Skeletal muscle cell (primary cell): ENCODE measurements around the gene PF4V1.
A peak's percentile ranks its signal among the peaks of the same experiment; 100 is the strongest.

Source experiments
- DNase-seq: peaks from one replicate; pipeline ENCODE4 v3.0.0-alpha.2; 2010; ENCODE audit warnings: low read depth
- H3K4me3 ChIP-seq: 2 replicates; pipeline ENCODE4 v1.5.1; 2011; ENCODE audit warnings: low read depth, mild to moderate bottlenecking, control low read depth, low read length, moderate library complexity

PF4V1 gene

GRCh38 chr4:73868206-73869129 is 15.4 kb downstream of the PF4V1 start:
- DNase-seq, result no peak
- peak overlapping the region; percentile 62 for H3K4me3 ChIP-seq

GRCh38 chr4:73869130-73870055 is 16.3 kb downstream of the PF4V1 start, which contains the start of gene CXCL1:
CXCL1 (plus strand) TSS chr4:73869393; CDS start chr4:73869471, 78 bp downstream.
- no peak for DNase-seq
- H3K4me3 ChIP-seq, result peak within 1 kb of the TSS; percentile 62

- H3K4me3 ChIP-seq, result peak overlapping the region; percentile 62
- DNase-seq, result no peak
Measured at GRCh38 chr4:73870260-73870659, 17.2 kb downstream of the PF4V1 start.

GRCh38 chr4:73870768-73871167 is 17.7 kb downstream of the PF4V1 start:
- no peak for DNase-seq
- no peak overlapping the region for H3K4me3 ChIP-seq

GRCh38 chr4:73871511-73872310 is 18.6 kb downstream of the PF4V1 start:
- DNase-seq, result no peak

GRCh38 chr4:73872316-73873108 is 19.4 kb downstream of the PF4V1 start:
- DNase-seq, result no peak
- no peak overlapping the region for H3K4me3 ChIP-seq

More at GRCh38 chr4:73871511-73872310, 18.6 kb downstream of the PF4V1 start:
- H3K4me3 ChIP-seq, result no peak overlapping the region

GRCh38 chr4:73874386-73874785 is 21.3 kb downstream of the PF4V1 start:
- no peak overlapping the region for H3K4me3 ChIP-seq
- DNase-seq, result no peak

- no peak for DNase-seq
- H3K4me3 ChIP-seq, result no peak overlapping the region
Measured at GRCh38 chr4:73875401-73875800, 22.3 kb downstream of the PF4V1 start.

GRCh38 chr4:73883306-73883705 is 30.2 kb downstream of the PF4V1 start:
- DNase-seq, result peak; percentile 74
- no peak overlapping the region for H3K4me3 ChIP-seq

- DNase-seq, result no peak
- H3K4me3 ChIP-seq, result no peak overlapping the region
Measured at GRCh38 chr4:73885574-73886267, 32.6 kb downstream of the PF4V1 start.

- no peak overlapping the region for H3K4me3 ChIP-seq
- no peak for DNase-seq
Measured at GRCh38 chr4:73891326-73891725, 38.2 kb downstream of the PF4V1 start.

- DNase-seq, result peak; percentile 86
- no peak overlapping the region for H3K4me3 ChIP-seq
Measured at GRCh38 chr4:73891739-73892405, 38.8 kb downstream of the PF4V1 start.

- no peak for DNase-seq
Measured at GRCh38 chr4:73892966-73893365, 39.9 kb downstream of the PF4V1 start.

GRCh38 chr4:73894001-73894400 is 40.9 kb downstream of the PF4V1 start:
- no peak overlapping the region for H3K4me3 ChIP-seq
- DNase-seq, result no peak

More at GRCh38 chr4:73892966-73893365, 39.9 kb downstream of the PF4V1 start:
- H3K4me3 ChIP-seq, result no peak overlapping the region

- no peak for DNase-seq
- H3K4me3 ChIP-seq, result no peak overlapping the region
Measured at GRCh38 chr4:73895201-73896175, 42.4 kb downstream of the PF4V1 start.

GRCh38 chr4:73896416-73896815 is 43.3 kb downstream of the PF4V1 start:
- H3K4me3 ChIP-seq, result no peak overlapping the region
- no peak for DNase-seq
